GM18868 (cell line): Measurements from ENCODE around the gene RPL41.
"Not testable (repeated sequence)": the region's sequence is repeated elsewhere in the genome, so short reads cannot be mapped to it uniquely, and the experiment has no call there.

Source experiments
- ATAC-seq: cut with Tn5 transposase; IDR thresholded peaks from one replicate; pipeline ENCODE4 v1.9.1; 2021; ENCODE audit warnings: mild to moderate bottlenecking, moderate library complexity; ENCODE audit not compliant: unreplicated experiment

Gene RPL41

DNA sequence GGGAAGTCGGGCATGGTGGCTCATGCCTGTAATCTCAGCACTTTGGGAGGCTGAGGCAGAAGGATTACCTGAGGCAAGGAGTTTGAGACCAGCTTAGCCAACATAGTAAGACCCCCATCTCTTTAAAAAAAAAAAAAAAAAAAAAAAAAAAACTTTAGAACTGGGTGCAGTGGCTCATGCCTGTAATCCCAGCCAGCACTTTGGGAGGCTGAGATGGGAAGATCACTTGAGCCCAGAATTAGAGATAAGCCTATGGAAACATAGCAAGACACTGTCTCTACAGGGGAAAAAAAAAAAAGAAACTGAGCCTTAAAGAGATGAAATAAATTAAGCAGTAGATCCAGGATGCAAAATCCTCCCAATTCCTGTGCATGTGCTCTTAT lies 13.8 kb upstream of the RPL41 start:
- no peak for ATAC-seq

DNA sequence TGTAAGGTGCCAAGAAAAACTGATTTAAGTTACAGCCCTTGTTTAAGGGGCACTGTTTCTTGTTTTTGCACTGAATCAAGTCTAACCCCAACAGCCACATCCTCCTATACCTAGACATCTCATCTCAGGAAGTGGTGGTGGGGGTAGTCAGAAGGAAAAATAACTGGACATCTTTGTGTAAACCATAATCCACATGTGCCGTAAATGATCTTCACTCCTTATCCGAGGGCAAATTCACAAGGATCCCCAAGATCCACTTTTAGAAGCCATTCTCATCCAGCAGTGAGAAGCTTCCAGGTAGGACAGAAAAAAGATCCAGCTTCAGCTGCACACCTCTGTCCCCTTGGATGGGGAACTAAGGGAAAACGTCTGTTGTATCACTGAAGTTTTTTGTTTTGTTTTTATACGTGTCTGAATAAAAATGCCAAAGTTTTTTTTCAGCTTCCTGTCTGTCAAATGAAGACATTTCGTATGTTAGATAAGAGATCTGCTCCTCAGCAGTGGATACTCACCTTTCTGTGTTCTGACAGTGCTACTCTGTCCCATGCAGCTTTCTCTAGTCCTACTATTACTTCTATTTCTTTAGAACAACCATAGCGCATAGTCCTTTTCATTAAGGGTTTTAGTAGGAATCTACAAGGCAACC lies 13.2 kb upstream of the RPL41 start:
- ATAC-seq: no peak

DNA sequence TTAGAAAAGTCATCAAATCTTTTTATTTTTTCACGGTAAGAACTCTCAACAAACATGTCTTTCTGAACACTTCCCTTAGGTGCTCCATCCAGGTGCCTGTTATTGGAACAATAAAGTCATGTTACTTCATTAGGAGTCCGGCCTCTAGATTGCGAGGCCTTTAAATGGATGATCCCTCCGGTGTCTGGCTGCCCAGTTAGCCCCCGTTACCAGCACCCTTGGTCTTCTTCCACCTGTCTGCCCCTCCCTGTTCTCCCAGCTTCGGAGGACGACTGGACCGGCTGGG lies 12.7 kb upstream of the RPL41 start:
- ATAC-seq: no peak

GRCh38 chr12:56104109-56104814 lies 12.2 kb upstream of the RPL41 start, which contains the start of gene PA2G4:
Gene PA2G4, plus strand, starts transcription at chr12:56104559. Its CDS starts 179 bp downstream, at chr12:56104738.
- ATAC-seq: peak; percentile 93

- peak; percentile 3 for ATAC-seq
These were observed 11.4 kb upstream of the RPL41 start for GRCh38 chr12:56104815-56105608.

GRCh38 chr12:56105609-56105902 lies 10.9 kb upstream of the RPL41 start:
- ATAC-seq: no peak

DNA sequence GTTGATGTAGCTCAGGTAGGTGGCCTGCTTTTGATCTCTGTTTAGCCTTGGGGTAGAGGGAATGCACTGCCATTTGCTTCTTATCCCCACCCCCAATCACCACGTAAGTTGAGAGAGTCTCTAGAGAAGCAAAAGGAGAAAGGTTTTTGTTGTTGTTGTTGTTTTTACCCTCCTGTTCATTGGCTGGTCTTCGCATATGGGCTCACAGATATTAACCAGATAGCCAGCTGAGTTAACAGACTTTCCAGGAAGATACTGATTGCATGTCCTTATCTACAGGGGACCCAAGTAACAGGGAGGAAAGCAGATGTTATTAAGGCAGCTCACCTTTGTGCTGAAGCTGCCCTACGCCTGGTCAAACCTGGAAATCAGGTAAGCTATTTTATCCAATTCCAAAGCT lies 9.2 kb upstream of the RPL41 start:
- ATAC-seq: no peak

- ATAC-seq: no peak
These were observed 5.9 kb upstream of the RPL41 start for GRCh38 chr12:56110571-56110970.

GRCh38 chr12:56114084-56114483 lies 2.3 kb upstream of the RPL41 start:
- ATAC-seq: no peak

GRCh38 chr12:56115329-56115728 lies 1.1 kb upstream of the RPL41 start:
- ATAC-seq: no peak

GRCh38 chr12:56117082-56117706 lies 761 bp downstream of the RPL41 start:
- ATAC-seq: not testable (repeated sequence)

- ATAC-seq: peak; percentile 86
These were observed 1.6 kb downstream of the RPL41 start, which contains the start of gene ZC3H10 for GRCh38 chr12:56117778-56118687. Gene ZC3H10, plus strand, starts transcription at chr12:56118266. Its CDS starts 2,297 bp downstream, at chr12:56120563.

DNA sequence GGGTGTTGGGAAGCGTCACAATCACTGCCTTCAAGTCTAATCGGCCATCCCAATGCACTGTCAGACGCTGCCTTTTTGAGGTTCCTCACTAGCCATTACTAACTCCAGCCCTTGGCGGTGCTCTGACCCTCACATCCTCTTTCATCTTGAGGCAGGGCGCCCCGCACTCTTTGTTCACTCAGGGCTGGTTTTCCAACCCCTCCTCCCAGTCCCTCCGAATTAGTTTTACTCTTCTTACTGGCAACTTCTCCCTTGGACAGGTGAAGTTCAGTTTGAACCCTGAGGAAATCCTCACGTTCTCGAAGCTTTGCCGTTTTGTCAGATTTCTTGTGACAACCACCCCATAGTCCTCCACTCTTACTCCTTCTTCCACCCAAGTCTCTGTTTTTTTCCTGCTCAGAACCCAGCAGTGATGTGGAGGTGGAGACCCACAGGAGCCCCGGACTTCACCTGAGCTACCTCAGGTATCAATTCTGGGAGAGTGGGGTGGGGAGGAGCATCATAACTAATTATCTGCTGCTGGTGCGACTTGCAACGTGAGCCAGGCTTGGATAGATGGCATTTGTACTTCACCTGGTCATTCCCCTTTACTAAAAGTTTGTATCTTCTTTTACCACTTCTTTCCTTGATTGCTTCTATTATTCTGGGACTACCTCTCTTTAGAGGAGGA lies 2.4 kb downstream of the RPL41 start:
- ATAC-seq: peak; percentile 1

GRCh38 chr12:56119361-56119796 lies 2.9 kb downstream of the RPL41 start:
- no peak for ATAC-seq

- no peak for ATAC-seq
These were observed 3.9 kb downstream of the RPL41 start for GRCh38 chr12:56120158-56120846.

DNA sequence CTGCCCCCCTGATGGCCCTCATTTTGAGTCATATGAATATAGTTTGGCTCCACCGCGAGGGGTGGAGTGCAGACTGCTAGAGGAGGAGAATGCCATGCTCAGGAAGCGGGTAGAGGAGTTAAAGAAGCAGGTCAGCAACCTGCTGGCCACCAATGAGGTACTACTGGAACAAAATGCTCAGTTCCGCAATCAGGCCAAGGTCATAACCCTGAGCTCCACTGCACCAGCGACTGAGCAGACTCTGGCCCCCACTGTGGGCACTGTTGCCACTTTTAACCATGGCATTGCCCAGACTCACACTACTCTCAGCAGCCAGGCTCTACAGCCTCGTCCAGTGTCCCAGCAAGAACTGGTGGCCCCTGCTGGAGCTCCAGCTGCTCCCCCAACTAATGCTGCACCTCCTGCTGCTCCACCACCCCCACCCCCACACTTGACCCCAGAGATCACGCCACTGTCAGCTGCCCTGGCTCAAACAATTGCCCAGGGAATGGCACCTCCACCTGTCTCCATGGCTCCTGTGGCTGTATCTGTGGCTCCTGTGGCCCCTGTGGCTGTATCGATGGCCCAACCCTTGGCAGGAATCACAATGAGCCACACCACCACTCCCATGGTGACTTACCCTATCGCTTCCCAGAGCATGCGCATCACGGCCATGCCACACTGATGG lies 4.9 kb downstream of the RPL41 start:
- ATAC-seq: no peak

DNA sequence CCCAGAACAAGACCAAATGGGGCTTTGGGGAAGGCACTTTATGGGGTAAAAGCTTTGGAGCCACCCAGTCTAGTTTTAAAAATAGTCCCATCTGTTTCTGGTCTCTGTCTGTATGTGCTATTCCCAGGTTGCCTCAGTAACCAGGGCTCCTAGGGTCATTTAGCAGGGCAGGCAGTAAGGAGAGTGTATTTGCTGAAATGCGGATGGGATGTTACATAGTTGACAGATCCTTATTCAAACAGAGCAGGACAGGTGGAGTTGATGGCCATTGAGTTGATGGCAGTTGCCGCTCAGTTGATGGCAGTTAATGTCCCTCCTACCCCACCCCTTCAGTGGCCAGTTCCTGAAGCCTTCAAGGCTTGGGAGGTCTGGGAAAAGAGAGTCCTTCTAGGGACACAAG lies 6.2 kb downstream of the RPL41 start:
- ATAC-seq: no peak

DNA sequence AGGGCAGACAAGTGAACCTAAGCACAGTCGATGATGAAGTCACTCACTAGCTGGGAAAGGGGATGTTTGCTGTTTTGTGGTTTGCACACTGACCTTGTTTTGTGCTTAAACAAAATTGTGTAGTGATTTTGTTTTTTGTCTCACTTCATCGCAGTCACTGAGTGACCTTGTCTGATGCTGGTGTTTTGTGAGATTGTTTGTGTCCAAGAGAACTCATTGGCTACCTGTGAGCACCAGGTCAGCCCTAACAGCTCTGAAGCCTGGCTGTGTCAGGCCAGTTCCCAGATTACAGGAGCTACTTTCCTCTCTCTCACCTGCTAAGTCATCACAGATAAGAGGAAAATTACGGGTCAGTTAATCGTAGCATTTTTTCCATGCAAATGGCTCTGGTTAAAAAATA lies 7.7 kb downstream of the RPL41 start:
- ATAC-seq: no peak

GRCh38 chr12:56126732-56127239 lies 10.4 kb downstream of the RPL41 start:
- no peak for ATAC-seq
